H1 (cell line): ENCODE measurements around the gene BCL2L14. TPM values are rescaled to one million over a fixed set of nuclear protein-coding genes. Genes with fewer than 3 reads are reported as not detected.

ENCODE experiments used
- CTCF ChIA-PET: fragments of 300-600 bp; sonication (Branson Sonifier 250); formaldehyde crosslinking; loops from one replicate; lab custom pipeline; 2021; ENCODE audit not compliant: partially characterized antibody; lab: Charles Lee
- POLR2A ChIA-PET: fragments of 300-600 bp; sonication (Branson Sonifier 250); formaldehyde crosslinking; loops from one replicate; lab custom pipeline; 2021; ENCODE audit warnings: inconsistent platforms; ENCODE audit not compliant: partially characterized antibody; lab: Charles Lee
- DNase-seq, 2 experiments: peaks; one replicate each; pipeline versions ENCODE4 v3.0.0 to v3.0.0-alpha.2; 2010 to 2022; ENCODE audit warnings: low spot score in 2 of 2, low read depth in 1 of 2, mixed read lengths in 1 of 2
- FAIRE-seq: peaks from 2 replicates; lab custom pipeline; 2011; peaks lifted over from hg19 to GRCh38; lab: Jason Lieb, UNC
- H2AFZ ChIP-seq: 2 replicates; pipeline ENCODE4 v1.8.1; 2012; ENCODE audit warnings: low read length, inconsistent platforms
- H2AK5ac ChIP-seq: 2 replicates; pipeline ENCODE4 v1.6.1; 2013; ENCODE audit warnings: low read depth, low read length
- H2BK120ac ChIP-seq: replicated peaks from 2 replicates; pipeline ENCODE3; 2013; ENCODE audit warnings: low read depth, low read length, inconsistent platforms
- H2BK12ac ChIP-seq: 2 replicates; pipeline ENCODE4 v1.6.1; 2013; ENCODE audit warnings: low read depth, low read length
- H2BK15ac ChIP-seq: 2 replicates; pipeline ENCODE4 v1.6.1; 2013; ENCODE audit warnings: low read length
- H2BK20ac ChIP-seq: 2 replicates; pipeline ENCODE4 v1.6.1; 2013; ENCODE audit warnings: low read length
- H2BK5ac ChIP-seq: 2 replicates; pipeline ENCODE4 v1.6.1; 2013; ENCODE audit warnings: low read depth, low read length
- H3K14ac ChIP-seq: 2 replicates; pipeline ENCODE4 v1.6.1; 2013; ENCODE audit warnings: inconsistent platforms; ENCODE audit not compliant: insufficient read length
- H3K18ac ChIP-seq: 2 replicates; pipeline ENCODE4 v1.6.1; 2013; ENCODE audit warnings: low read length; ENCODE audit errors: extremely low read depth
- H3K23ac ChIP-seq: 2 replicates; pipeline ENCODE4 v1.6.1; 2013; ENCODE audit warnings: inconsistent platforms; ENCODE audit not compliant: insufficient read length
- H3K23me2 ChIP-seq: 2 replicates; pipeline ENCODE4 v1.6.1; 2013; ENCODE audit warnings: low read depth, low read length
- H3K27ac ChIP-seq: 2 replicates; pipeline ENCODE4 v1.6.1; 2011; ENCODE audit warnings: low read depth, low read length, inconsistent platforms
- H3K27me3 ChIP-seq, 4 experiments: replicated peaks in 1 of 4; 1 replicate in 1 of 4; 2 replicates in 3 of 4; pipeline versions ENCODE4 v1.6.1 to v1.8.1; 2011 to 2013; ENCODE audit warnings: low read length in 3 of 4, mild to moderate bottlenecking in 3 of 4, inconsistent platforms in 2 of 4, mixed read lengths in 2 of 4, moderate library complexity in 1 of 4; ENCODE audit not compliant: control insufficient read depth in 3 of 4, insufficient read depth in 3 of 4; ENCODE audit errors: extremely low read depth in 1 of 4
- H3K36me3 ChIP-seq, 4 experiments: 2 replicates each; pipeline versions ENCODE4 v1.6.1 to v1.8.1; 2011 to 2013; ENCODE audit warnings: mild to moderate bottlenecking in 4 of 4, low read length in 3 of 4, moderate library complexity in 2 of 4, control low read depth in 1 of 4, inconsistent platforms in 1 of 4; ENCODE audit not compliant: insufficient read depth in 4 of 4, control insufficient read depth in 2 of 4
- H3K4ac ChIP-seq: replicated peaks from 2 replicates; pipeline ENCODE3; 2013; ENCODE audit warnings: low read length, low read depth, mixed read lengths, inconsistent platforms; ENCODE audit not compliant: insufficient read length
- H3K4me1 ChIP-seq, 4 experiments: replicated peaks in 1 of 4; 1 replicate in 1 of 4; 2 replicates in 3 of 4; pipeline versions ENCODE4 v1.6.1 to v1.8.1; 2011 to 2013; ENCODE audit warnings: low read length in 3 of 4, inconsistent platforms in 2 of 4, mixed read lengths in 1 of 4; ENCODE audit not compliant: insufficient read depth in 4 of 4, control insufficient read depth in 3 of 4
- H3K4me2 ChIP-seq, 2 experiments: 2 replicates each; pipeline versions ENCODE4 v1.6.1 to v1.8.1; 2011 to 2013; ENCODE audit warnings: low read depth in 2 of 2, low read length in 2 of 2, control low read depth in 1 of 2, inconsistent platforms in 1 of 2, mild to moderate bottlenecking in 1 of 2; ENCODE audit not compliant: insufficient read depth in 1 of 2
- H3K4me3 ChIP-seq, 4 experiments: fragments of 200-600, 300-600 bp in 1 of 4; sonication (generic), shearing (Covaris generic), sonication (Bioruptor Twin) in 1 of 4; 2 replicates each; pipeline versions ENCODE4 v1.5.1 to v1.8.1; 2011 to 2016; ENCODE audit warnings: low read length in 4 of 4, low read depth in 3 of 4, control low read depth in 2 of 4, inconsistent platforms in 2 of 4, mild to moderate bottlenecking in 2 of 4, mixed read lengths in 1 of 4, moderate library complexity in 1 of 4; ENCODE audit not compliant: insufficient read depth in 2 of 4; ENCODE audit errors: extremely low read depth in 1 of 4
- H3K56ac ChIP-seq: replicated peaks from 2 replicates; pipeline ENCODE3; 2013; ENCODE audit warnings: low read depth, mild to moderate bottlenecking, mixed read lengths, low read length, inconsistent platforms; ENCODE audit not compliant: insufficient read length
- H3K79me1 ChIP-seq: 2 replicates; pipeline ENCODE4 v1.6.1; 2013; ENCODE audit warnings: low read depth, low read length, control low read depth
- H3K79me2 ChIP-seq, 2 experiments: 2 replicates each; pipeline versions ENCODE4 v1.6.1 to v1.8.1; 2012 to 2013; ENCODE audit warnings: low read length in 2 of 2, mild to moderate bottlenecking in 2 of 2, inconsistent platforms in 1 of 2; ENCODE audit not compliant: insufficient read depth in 2 of 2, control insufficient read depth in 1 of 2
- H3K9ac ChIP-seq, 4 experiments: replicated peaks in 1 of 4; 1 replicate in 1 of 4; 2 replicates in 3 of 4; pipeline versions ENCODE4 v1.6.1 to v1.8.1; 2011 to 2013; ENCODE audit warnings: low read depth in 3 of 4, low read length in 3 of 4, control low read depth in 2 of 4, mild to moderate bottlenecking in 2 of 4, moderate library complexity in 2 of 4, inconsistent platforms in 1 of 4; ENCODE audit errors: extremely low read depth in 1 of 4
- H3K9me3 ChIP-seq, 2 experiments: 2 replicates each; pipeline versions ENCODE4 v1.6.1 to v1.8.1; 2012 to 2013; ENCODE audit warnings: mild to moderate bottlenecking in 2 of 2, moderate library complexity in 2 of 2, control low read depth in 1 of 2, inconsistent platforms in 1 of 2, low read depth in 1 of 2, low read length in 1 of 2, mixed read lengths in 1 of 2; ENCODE audit not compliant: insufficient read depth in 2 of 2
- H4K20me1 ChIP-seq, 2 experiments: replicated peaks in 1 of 2; 2 replicates each; pipeline versions ENCODE3 to v1.8.1; 2011 to 2013; ENCODE audit warnings: inconsistent platforms in 2 of 2, low read length in 2 of 2, mild to moderate bottlenecking in 1 of 2; ENCODE audit not compliant: insufficient read depth in 2 of 2, control insufficient read depth in 1 of 2
- H4K5ac ChIP-seq: 2 replicates; pipeline ENCODE4 v1.6.1; 2013; ENCODE audit warnings: low read length, low read depth, mixed read lengths, inconsistent platforms; ENCODE audit not compliant: insufficient read length
- H4K8ac ChIP-seq: 2 replicates; pipeline ENCODE4 v1.8.0; 2013; ENCODE audit warnings: mild to moderate bottlenecking, moderate library complexity, low read length, inconsistent platforms; ENCODE audit not compliant: insufficient read depth; ENCODE audit errors: extremely low read depth
- H4K91ac ChIP-seq: replicated peaks from 2 replicates; pipeline ENCODE3; 2013; ENCODE audit warnings: low read length, mixed read lengths, inconsistent platforms; ENCODE audit not compliant: insufficient read length
- CHD2 ChIP-seq: IDR thresholded peaks from 2 replicates; pipeline ENCODE4 v1.6.1; 2012; ENCODE audit warnings: low read length, improper control_type of control experiment
- CREB1 ChIP-seq: IDR thresholded peaks from 2 replicates; pipeline ENCODE4 v1.6.1; 2012; ENCODE audit warnings: inconsistent platforms
- POLR2AphosphoS5 ChIP-seq: IDR thresholded peaks from 2 replicates; pipeline ENCODE4 v1.6.1; 2011; ENCODE audit warnings: low read depth, low read length
- SAP30 ChIP-seq: fragments of 300-600 bp; sonication (generic); IDR thresholded peaks from 2 replicates; pipeline ENCODE4 v1.7.1; 2012; ENCODE audit warnings: low read length, moderate library complexity, mild to moderate bottlenecking, inconsistent platforms; ENCODE audit not compliant: insufficient read depth, insufficient replicate concordance
- SIX5 ChIP-seq: IDR thresholded peaks from 2 replicates; pipeline ENCODE4 v1.6.1; 2011; ENCODE audit warnings: mild to moderate bottlenecking, low read depth, low read length
- SP2 ChIP-seq: IDR thresholded peaks from 2 replicates; pipeline ENCODE4 v1.6.1; 2012; ENCODE audit warnings: mild to moderate bottlenecking, low read length, inconsistent platforms
- SP4 ChIP-seq: IDR thresholded peaks from 2 replicates; pipeline ENCODE4 v1.6.1; 2012; ENCODE audit warnings: low read length, inconsistent platforms
- TAF7 ChIP-seq: optimal IDR thresholded peaks from 2 replicates; pipeline ENCODE3; 2011; ENCODE audit warnings: low read depth, mild to moderate bottlenecking, inconsistent platforms, low read length, moderate library complexity, borderline replicate concordance
- WGBS, 2 experiments: shearing (Covaris generic) in 1 of 2; methylation state at CpG; one replicate each; pipeline versions ENCODE4 v1.1.6 to v1.1.7; 2013 to 2015; ENCODE audit warnings: low lambda C conversion rate in 2 of 2, mixed read lengths in 2 of 2, inconsistent platforms in 1 of 2, low coverage in 1 of 2, missing lambda C conversion rate in 1 of 2; ENCODE audit not compliant: insufficient replicate concordance in 2 of 2, insufficient coverage in 1 of 2, insufficient read length in 1 of 2; ENCODE audit errors: extremely low coverage in 1 of 2, missing lambda C conversion rate in 1 of 2; 5-methylcytosine and 5-hydroxymethylcytosine counted together
- polyA plus RNA-seq, 7 experiments: library from polyadenylated mRNA; depleted of rRNA in 3 of 7; stranded (reverse) in 5 of 7; unstranded in 2 of 7; fragments of >200 nt in 5 of 7; fragments of 200-250 nt in 2 of 7; gene quantifications; 1 replicate in 5 of 7; 2 replicates in 1 of 7; 4 replicates in 1 of 7; pipeline versions ENCODE4 v1.2.1 to v1.2.3, GENCODE V29; 2011 to 2013; ENCODE audit warnings: missing spikeins in 2 of 7, mixed read lengths in 2 of 7
- total RNA-seq: library from RNA; stranded (reverse); fragmentation: NEBNext Ultra II Directional; extraction: Animal tissue kit (Norgen Biotek cat#: 25700); gene quantifications from 2 replicates; pipeline ENCODE4 v1.2.1, GENCODE V29; 2021
- TF ChIP-seq, protein P1 (sequence below): IDR thresholded peaks from 2 replicates; pipeline ENCODE4 v1.6.1; 2012; ENCODE audit warnings: inconsistent platforms
- TF ChIP-seq, protein P2 (sequence below): IDR thresholded peaks from 2 replicates; pipeline ENCODE4 v1.6.1; 2012; ENCODE audit warnings: low read length, inconsistent platforms

BCL2L14 gene
- total and polyA plus RNA-seq, 2 of the 8 experiments (the other 6 are each of a cell fraction or from before 2014, with no cell fraction given), result 0.80 to 2.4 TPM

DNA sequence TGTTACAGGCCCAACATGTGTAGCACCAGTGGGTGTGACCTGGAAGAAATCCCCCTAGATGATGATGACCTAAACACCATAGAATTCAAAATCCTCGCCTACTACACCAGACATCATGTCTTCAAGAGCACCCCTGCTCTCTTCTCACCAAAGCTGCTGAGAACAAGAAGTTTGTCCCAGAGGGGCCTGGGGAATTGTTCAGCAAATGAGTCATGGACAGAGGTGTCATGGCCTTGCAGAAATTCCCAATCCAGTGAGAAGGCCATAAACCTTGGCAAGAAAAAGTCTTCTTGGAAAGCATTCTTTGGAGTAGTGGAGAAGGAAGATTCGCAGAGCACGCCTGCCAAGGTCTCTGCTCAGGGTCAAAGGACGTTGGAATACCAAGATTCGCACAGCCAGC lies 8.6 kb downstream of the BCL2L14 start:
- FAIRE-seq (no peak), DNase-seq (no peak)
- Histone ChIP-seq H4K8ac (no peak overlapping the region), H3K9me3 (no peaks in the 10 kb centered on the region), H2AK5ac (no peak overlapping the region; the same call in 1 of the 2 replicates), H3K18ac (no peak overlapping the region), H3K4me3 (no peak overlapping the region), H3K14ac (no peak overlapping the region), H3K36me3 (no peaks in the 10 kb centered on the region), H3K23ac (no peak overlapping the region), H3K9ac (no peak overlapping the region), H3K79me1 (no peaks in the 10 kb centered on the region), H4K20me1 (no peaks in the 10 kb centered on the region), H3K79me2 (no peaks in the 10 kb centered on the region), H3K4me1 (peaks cover 0 to 4% (median 1%) of the 10 kb centered on the region in 4 experiments; a peak in 3 of 7 replicates), H4K91ac (no peak overlapping the region), H2AFZ (no peak overlapping the region), H3K4me2 (no peak overlapping the region), H3K56ac (no peak overlapping the region), H2BK5ac (0 out of 2 replicates have a peak overlapping the region, but pooled peaks have one; percentile 35), H2BK20ac (no peak overlapping the region), H3K27ac (0 out of 2 replicates have a peak overlapping the region, but pooled peaks have one; percentile 16), H2BK12ac (no peak overlapping the region; the same call in 1 of the 2 replicates), H3K4ac (no peak overlapping the region), H3K27me3 (no peaks in the 10 kb centered on the region), H4K5ac (no peak overlapping the region), H3K23me2 (no peaks in the 10 kb centered on the region; the same call in 1 of the 2 replicates), H2BK120ac (no peak overlapping the region), H2BK15ac (peak overlapping the region; percentile 81; the same call in 1 of the 2 replicates)
- TF ChIP-seq CHD2 (no peak), SAP30 (no peak), SP2 (no peak), SIX5 (no peak), POLR2AphosphoS5 (no peak), CREB1 (no peak), SP4 (no peak), TAF7 (no peak)
- TF ChIP-seq, protein P1, sequence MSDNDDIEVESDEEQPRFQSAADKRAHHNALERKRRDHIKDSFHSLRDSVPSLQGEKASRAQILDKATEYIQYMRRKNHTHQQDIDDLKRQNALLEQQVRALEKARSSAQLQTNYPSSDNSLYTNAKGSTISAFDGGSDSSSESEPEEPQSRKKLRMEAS, result no peak
- TF ChIP-seq, protein P2, sequence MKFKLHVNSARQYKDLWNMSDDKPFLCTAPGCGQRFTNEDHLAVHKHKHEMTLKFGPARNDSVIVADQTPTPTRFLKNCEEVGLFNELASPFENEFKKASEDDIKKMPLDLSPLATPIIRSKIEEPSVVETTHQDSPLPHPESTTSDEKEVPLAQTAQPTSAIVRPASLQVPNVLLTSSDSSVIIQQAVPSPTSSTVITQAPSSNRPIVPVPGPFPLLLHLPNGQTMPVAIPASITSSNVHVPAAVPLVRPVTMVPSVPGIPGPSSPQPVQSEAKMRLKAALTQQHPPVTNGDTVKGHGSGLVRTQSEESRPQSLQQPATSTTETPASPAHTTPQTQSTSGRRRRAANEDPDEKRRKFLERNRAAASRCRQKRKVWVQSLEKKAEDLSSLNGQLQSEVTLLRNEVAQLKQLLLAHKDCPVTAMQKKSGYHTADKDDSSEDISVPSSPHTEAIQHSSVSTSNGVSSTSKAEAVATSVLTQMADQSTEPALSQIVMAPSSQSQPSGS, result no peak
- WGBS, 2 experiments, result 92% methylated on average over 5 of the region's 5 CpGs; no CpG with 5 or more reads in 1 of the 2 experiments
- POLR2A ChIA-PET, result no interaction called here
- CTCF ChIA-PET, result interaction anchor here (2.9 kb wide), 1 partner anchor 248 kb away, joined by 15 read pairs; no protein-coding TSS in a partner anchor
